PFSK-1 (cell line): ENCODE results near the gene DDX56.

Experiments
- FOXP2 ChIP-seq: optimal IDR thresholded peaks from 2 replicates; pipeline ENCODE3; 2011; ENCODE audit warnings: borderline replicate concordance, control low read depth, inconsistent platforms; ENCODE audit not compliant: insufficient read depth; ENCODE audit errors: extremely low read length, extremely low read depth
- POLR2AphosphoS5 ChIP-seq: IDR thresholded peaks from 2 replicates; pipeline ENCODE4 v1.6.1; 2012; ENCODE audit warnings: low read depth, mild to moderate bottlenecking, control low read depth, low read length, moderate library complexity
- REST ChIP-seq, 2 experiments: IDR thresholded peaks; 2 replicates each; pipeline versions ENCODE4 v1.6.1 to v1.8.0; 2011 to 2012; ENCODE audit warnings: low read depth in 2 of 2, low read length in 2 of 2, control low read depth in 1 of 2, inconsistent platforms in 1 of 2, mild to moderate bottlenecking in 1 of 2, moderate library complexity in 1 of 2; ENCODE audit not compliant: insufficient read depth in 1 of 2
- SIN3A ChIP-seq: IDR thresholded peaks from 2 replicates; pipeline ENCODE4 v1.6.1; 2012; ENCODE audit warnings: mild to moderate bottlenecking, low read length, moderate library complexity, borderline replicate concordance; ENCODE audit not compliant: insufficient read depth
- TAF1 ChIP-seq: IDR thresholded peaks from 2 replicates; pipeline ENCODE4 v1.6.1; 2012; ENCODE audit warnings: low read length, control low read depth, borderline replicate concordance; ENCODE audit not compliant: insufficient read depth

The DDX56 gene

DNA sequence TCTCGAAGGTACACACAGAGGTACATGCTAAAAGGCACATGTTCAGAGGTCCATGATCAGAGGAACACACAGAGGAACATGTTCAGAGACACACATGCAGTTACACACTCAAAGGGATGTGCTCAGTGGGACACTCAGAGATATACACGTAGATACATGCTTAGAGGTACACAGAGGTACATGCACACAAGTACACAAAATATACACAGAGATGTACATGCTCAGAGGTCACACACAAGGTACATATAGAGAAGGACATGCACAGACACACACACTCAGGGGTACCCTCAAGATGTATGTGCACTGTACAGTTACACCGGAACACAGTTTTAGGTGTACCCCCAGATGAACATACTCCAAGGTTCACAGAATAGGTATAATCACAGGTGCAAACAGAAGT, 51.4 kb downstream of the DDX56 start:
- TF ChIP-seq REST (IDR thresholded peaks at IDR 0.05; ENCODE audit: insufficient read depth in 1 of 2, low read depth in 2 of 2, low read length in 2 of 2), result no peak
- TF ChIP-seq TAF1, result no peak
- no peak for TF ChIP-seq SIN3A
- no peak for TF ChIP-seq POLR2AphosphoS5
- no peak for TF ChIP-seq FOXP2

DNA sequence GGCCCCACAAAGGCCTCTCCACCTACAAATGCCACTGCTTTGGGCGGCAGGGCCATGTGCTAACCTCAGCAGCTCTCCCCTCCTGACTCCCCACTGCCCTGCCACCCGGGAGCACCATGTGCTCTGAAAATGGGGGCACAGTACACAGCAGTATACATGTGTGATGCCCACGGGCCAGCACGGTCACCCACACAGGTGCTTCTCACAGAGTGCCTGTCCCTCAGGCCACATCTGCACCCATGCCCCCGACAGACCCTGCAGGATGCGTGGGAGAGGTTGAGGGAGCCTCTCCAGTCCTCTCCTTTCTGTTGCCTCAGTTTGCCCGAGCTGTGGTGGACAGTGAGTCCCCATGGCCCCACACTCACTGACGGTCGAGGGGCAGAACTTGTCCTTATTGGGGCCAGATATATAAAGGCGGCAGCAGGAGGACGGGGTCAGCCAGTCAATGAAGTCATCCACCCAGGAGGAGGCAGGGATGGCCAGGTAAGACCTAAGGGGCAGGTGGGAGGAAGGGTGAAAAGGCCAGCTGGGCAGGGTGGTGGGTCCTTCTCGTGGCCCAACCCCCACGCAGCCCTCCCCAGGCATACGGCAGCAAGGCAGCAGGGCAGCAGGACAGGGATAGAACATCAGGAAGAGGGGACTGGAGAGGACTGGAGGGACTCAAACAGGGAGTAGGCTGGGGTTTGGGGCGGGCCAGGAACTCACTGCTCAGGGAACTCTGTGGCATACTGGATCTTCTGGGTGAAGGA, 52.2 kb downstream of the DDX56 start:
- no peak for TF ChIP-seq TAF1
- no peak for TF ChIP-seq REST (IDR thresholded peaks at IDR 0.05; ENCODE audit: insufficient read depth in 1 of 2, low read depth in 2 of 2, low read length in 2 of 2)
- no peak for TF ChIP-seq FOXP2
- no peak for TF ChIP-seq POLR2AphosphoS5
- no peak for TF ChIP-seq SIN3A

DNA sequence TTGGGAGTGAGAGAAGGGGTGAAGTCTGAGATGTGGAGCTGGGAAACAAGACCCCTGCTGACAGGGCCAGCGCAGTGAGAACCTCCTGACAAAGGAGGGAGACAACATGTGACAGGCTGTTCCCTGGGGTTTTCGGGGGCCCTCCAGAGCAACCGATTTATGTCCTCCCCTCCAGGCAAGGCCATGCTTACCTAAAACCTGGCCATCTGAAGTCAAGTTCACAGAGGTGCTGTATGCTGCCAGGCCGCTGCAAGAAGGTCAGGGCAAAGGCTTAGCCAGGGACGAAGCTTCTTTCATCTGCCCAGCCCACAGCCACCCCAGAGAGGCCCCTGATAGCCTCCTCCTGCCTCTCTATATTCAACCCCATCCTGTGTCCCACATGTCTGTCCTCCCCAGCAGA, 53.1 kb downstream of the DDX56 start:
- no peak for TF ChIP-seq FOXP2
- no peak for TF ChIP-seq TAF1
- no peak for TF ChIP-seq SIN3A
- no peak for TF ChIP-seq REST (IDR thresholded peaks at IDR 0.05; ENCODE audit: insufficient read depth in 1 of 2, low read depth in 2 of 2, low read length in 2 of 2)
- no peak for TF ChIP-seq POLR2AphosphoS5

DNA sequence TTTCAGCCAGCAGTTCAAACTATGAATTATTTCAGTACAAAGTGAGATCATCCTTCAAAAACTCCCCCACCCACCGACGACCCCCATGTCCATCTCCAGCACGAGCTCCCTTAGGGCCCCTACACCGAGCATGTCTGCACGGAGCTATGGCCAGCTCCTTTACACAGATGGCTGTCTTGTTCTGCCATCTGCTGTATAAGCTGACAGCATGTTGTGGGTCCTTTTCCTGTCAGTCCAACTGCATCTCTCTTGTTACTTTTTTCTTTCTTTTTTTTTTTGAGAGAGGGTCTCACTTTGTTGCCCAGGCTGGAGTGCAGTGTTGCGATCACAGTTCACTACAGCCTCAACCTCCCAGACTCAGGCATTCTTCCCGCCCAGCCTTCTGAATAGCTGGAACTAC, 54.2 kb downstream of the DDX56 start:
- no peak for TF ChIP-seq REST (IDR thresholded peaks at IDR 0.05; ENCODE audit: insufficient read depth in 1 of 2, low read depth in 2 of 2, low read length in 2 of 2)
- TF ChIP-seq FOXP2, result no peak
- TF ChIP-seq POLR2AphosphoS5, result no peak
- TF ChIP-seq TAF1, result no peak
- TF ChIP-seq SIN3A, result no peak

- TF ChIP-seq FOXP2 (no peak), POLR2AphosphoS5 (no peak), TAF1 (no peak), SIN3A (no peak), REST (IDR thresholded peaks at IDR 0.05; ENCODE audit: insufficient read depth in 1 of 2, low read depth in 2 of 2, low read length in 2 of 2) (no peak)
Measured at GRCh38 chr7:44518761-44519160, 54.9 kb downstream of the DDX56 start.
